HL-60/S4 treated with phorbol 12-myristate 13-acetate at 8.2 ng/mL for 4 days and 3 days (cell line): ENCODE results near the gene CDKN2A.

Source experiments
- in situ Hi-C: fragments of 300-500 bp; cut with MboI; formaldehyde crosslinking; loops from 2 replicates; pipeline ENCODE4 v1.15.0; 2022; ENCODE audit warnings: low sequenced_read_pairs

The CDKN2A gene

GRCh38 chr9:21984101-21984500 lies 10.1 kb downstream of the CDKN2A start:
- in situ Hi-C loops: loop anchor here (25.0 kb wide), 1 partner anchor 228 kb away; no protein-coding TSS in a partner anchor

- in situ Hi-C loops: loop anchor here (25.0 kb wide), 1 partner anchor 229 kb away; no protein-coding TSS in a partner anchor
Observed at GRCh38 chr9:21983561-21983935, 10.6 kb downstream of the CDKN2A start.

GRCh38 chr9:21982861-21983560 lies 11.2 kb downstream of the CDKN2A start:
- in situ Hi-C loops: loop anchor here (25.0 kb wide), 1 partner anchor 229 kb away; no protein-coding TSS in a partner anchor

GRCh38 chr9:21982391-21982790 lies 11.8 kb downstream of the CDKN2A start:
- in situ Hi-C loops: loop anchor here (25.0 kb wide), 1 partner anchor 230 kb away; no protein-coding TSS in a partner anchor

- in situ Hi-C loops: loop anchor here (25.0 kb wide), 1 partner anchor 236 kb away; no protein-coding TSS in a partner anchor
Observed at GRCh38 chr9:21976334-21976875, 17.8 kb downstream of the CDKN2A start.

- in situ Hi-C loops: loop anchor here (25.0 kb wide), 2 partner anchors 138 to 237 kb away; no protein-coding TSS in a partner anchor
Observed at GRCh38 chr9:21974722-21975409, 19.3 kb downstream of the CDKN2A start.

GRCh38 chr9:21974343-21974721 lies 19.9 kb downstream of the CDKN2A start:
- in situ Hi-C loops: loop anchor here (25.0 kb wide), 1 partner anchor 137 kb away; no protein-coding TSS in a partner anchor

GRCh38 chr9:21972361-21972760 lies 21.8 kb downstream of the CDKN2A start:
- in situ Hi-C loops: loop anchor here (25.0 kb wide), 1 partner anchor 135 kb away; no protein-coding TSS in a partner anchor

- in situ Hi-C loops: loop anchor here (25.0 kb wide), 1 partner anchor 134 kb away; no protein-coding TSS in a partner anchor
Observed at GRCh38 chr9:21970800-21971640, 23.2 kb downstream of the CDKN2A start.

- in situ Hi-C loops: loop anchor here (25.0 kb wide), 1 partner anchor 133 kb away; no protein-coding TSS in a partner anchor
Observed at GRCh38 chr9:21969951-21970799, 24.0 kb downstream of the CDKN2A start.

GRCh38 chr9:21969011-21969940 lies 24.9 kb downstream of the CDKN2A start:
- in situ Hi-C loops: loop anchor here (25.0 kb wide), 1 partner anchor 132 kb away; no protein-coding TSS in a partner anchor

- in situ Hi-C loops: loop anchor here (25.0 kb wide), 1 partner anchor 131 kb away; no protein-coding TSS in a partner anchor
Observed at GRCh38 chr9:21968331-21969010, 25.7 kb downstream of the CDKN2A start.

- in situ Hi-C loops: loop anchor here (25.0 kb wide), 1 partner anchor 130 kb away; no protein-coding TSS in a partner anchor
Observed at GRCh38 chr9:21967702-21968101, 26.5 kb downstream of the CDKN2A start.

GRCh38 chr9:21967169-21967568 lies 27.0 kb downstream of the CDKN2A start:
- in situ Hi-C loops: loop anchor here (25.0 kb wide), 1 partner anchor 130 kb away; no protein-coding TSS in a partner anchor

GRCh38 chr9:21966140-21966851 lies 27.9 kb downstream of the CDKN2A start:
- in situ Hi-C loops: loop anchor here (25.0 kb wide), 1 partner anchor 129 kb away; no protein-coding TSS in a partner anchor

GRCh38 chr9:21965401-21965951 lies 28.7 kb downstream of the CDKN2A start:
- in situ Hi-C loops: loop anchor here (25.0 kb wide), 1 partner anchor 128 kb away; no protein-coding TSS in a partner anchor
